ENCODE results near the gene AGRN. TPM values are rescaled to one million over a fixed set of nuclear protein-coding genes. Genes with fewer than 3 reads are reported as not detected.

AGRN gene
- 374 TPM for total RNA-seq (ENCODE audit: unreplicated experiment)
- long read RNA-seq, partial matches to known transcripts: 2 of 2 reads
- long read RNA-seq, other reads (novel, unspliced or antisense): 0 of 2 reads

DNA sequence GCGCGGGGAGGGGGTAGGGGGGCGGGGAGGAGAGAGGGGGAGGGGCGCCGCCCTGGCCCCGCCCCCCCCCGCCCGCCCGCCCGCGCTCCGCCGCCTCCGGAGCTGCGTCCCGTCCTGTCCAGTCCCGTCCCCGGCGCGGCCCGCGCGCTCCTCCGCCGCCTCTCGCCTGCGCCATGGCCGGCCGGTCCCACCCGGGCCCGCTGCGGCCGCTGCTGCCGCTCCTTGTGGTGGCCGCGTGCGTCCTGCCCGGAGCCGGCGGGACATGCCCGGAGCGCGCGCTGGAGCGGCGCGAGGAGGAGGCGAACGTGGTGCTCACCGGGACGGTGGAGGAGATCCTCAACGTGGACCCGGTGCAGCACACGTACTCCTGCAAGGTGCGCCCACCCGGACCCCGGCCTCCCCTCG, at the start of gene AGRN:
Gene AGRN, plus strand, starts transcription at position 121 of the 405 bp plus-strand sequence. Its CDS starts 53 bp downstream, at position 174.
- peaks cover 14% of the 10 kb centered on the region for H3K27me3 Mint-ChIP-seq (ENCODE audit: unreplicated experiment)
- H3K9me3 Mint-ChIP-seq (ENCODE audit: unreplicated experiment): no peaks in the 10 kb centered on the region
- H3K4me3 Mint-ChIP-seq (ENCODE audit: unreplicated experiment): peak within 1 kb of the TSS; percentile 69
- H3K36me3 Mint-ChIP-seq (ENCODE audit: low read depth, unreplicated experiment): peaks cover 4% of the 10 kb centered on the region
- TF ChIP-seq, protein P1, sequence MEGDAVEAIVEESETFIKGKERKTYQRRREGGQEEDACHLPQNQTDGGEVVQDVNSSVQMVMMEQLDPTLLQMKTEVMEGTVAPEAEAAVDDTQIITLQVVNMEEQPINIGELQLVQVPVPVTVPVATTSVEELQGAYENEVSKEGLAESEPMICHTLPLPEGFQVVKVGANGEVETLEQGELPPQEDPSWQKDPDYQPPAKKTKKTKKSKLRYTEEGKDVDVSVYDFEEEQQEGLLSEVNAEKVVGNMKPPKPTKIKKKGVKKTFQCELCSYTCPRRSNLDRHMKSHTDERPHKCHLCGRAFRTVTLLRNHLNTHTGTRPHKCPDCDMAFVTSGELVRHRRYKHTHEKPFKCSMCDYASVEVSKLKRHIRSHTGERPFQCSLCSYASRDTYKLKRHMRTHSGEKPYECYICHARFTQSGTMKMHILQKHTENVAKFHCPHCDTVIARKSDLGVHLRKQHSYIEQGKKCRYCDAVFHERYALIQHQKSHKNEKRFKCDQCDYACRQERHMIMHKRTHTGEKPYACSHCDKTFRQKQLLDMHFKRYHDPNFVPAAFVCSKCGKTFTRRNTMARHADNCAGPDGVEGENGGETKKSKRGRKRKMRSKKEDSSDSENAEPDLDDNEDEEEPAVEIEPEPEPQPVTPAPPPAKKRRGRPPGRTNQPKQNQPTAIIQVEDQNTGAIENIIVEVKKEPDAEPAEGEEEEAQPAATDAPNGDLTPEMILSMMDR (IDR thresholded peaks at IDR 0.05; ENCODE audit: unreplicated experiment): no peak
- peaks cover 17% of the 10 kb centered on the region for H3K4me1 Mint-ChIP-seq (ENCODE audit: unreplicated experiment)
- DNase-seq (ENCODE audit: low spot score): no peak
- no peak within 1 kb of the TSS for H3K27ac Mint-ChIP-seq (ENCODE audit: unreplicated experiment)

DNA sequence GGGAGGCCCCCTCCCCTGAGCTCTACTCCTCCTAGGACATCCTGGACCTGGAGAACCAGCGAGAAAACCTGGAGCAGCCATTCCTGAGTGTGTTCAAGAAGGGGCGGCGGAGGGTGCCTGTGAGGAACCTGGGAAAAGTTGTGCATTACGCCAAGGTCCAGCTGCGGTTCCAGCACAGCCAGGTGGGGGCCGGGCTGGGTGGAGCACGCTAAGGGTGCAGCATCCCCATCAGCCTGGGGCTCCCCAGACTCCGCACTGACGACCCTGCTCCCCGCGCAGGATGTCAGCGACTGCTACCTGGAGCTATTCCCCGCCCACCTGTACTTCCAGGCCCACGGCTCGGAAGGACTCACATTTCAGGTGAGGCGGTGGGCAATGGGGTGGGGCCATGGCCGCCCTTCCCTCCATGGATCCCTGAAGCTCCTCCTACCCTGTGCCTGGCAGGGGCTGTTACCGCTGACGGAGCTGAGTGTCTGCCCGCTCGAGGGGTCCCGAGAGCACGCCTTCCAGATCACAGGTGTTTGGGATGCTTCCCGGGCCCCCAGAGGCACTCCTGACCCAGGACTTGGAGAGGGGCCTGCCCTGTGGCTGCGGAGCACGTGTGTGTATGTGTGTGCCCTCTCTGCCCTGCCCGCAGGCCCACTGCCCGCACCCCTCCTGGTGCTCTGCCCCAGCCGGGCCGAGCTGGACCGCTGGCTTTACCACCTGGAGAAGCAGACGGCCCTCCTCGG, 49.5 kb upstream of the AGRN start:
- peaks cover 21% of the 10 kb centered on the region for H3K27me3 Mint-ChIP-seq (ENCODE audit: unreplicated experiment)
- DNase-seq (ENCODE audit: low spot score): no peak
- no peaks in the 10 kb centered on the region for H3K36me3 Mint-ChIP-seq (ENCODE audit: low read depth, unreplicated experiment)
- H3K4me1 Mint-ChIP-seq (ENCODE audit: unreplicated experiment): no peaks in the 10 kb centered on the region
- TF ChIP-seq, protein P1 (IDR thresholded peaks at IDR 0.05; ENCODE audit: unreplicated experiment): no peak
- no peak overlapping the region for H3K4me3 Mint-ChIP-seq (ENCODE audit: unreplicated experiment)
- no peaks in the 10 kb centered on the region for H3K9me3 Mint-ChIP-seq (ENCODE audit: unreplicated experiment)
- H3K27ac Mint-ChIP-seq (ENCODE audit: unreplicated experiment): no peak overlapping the region

DNA sequence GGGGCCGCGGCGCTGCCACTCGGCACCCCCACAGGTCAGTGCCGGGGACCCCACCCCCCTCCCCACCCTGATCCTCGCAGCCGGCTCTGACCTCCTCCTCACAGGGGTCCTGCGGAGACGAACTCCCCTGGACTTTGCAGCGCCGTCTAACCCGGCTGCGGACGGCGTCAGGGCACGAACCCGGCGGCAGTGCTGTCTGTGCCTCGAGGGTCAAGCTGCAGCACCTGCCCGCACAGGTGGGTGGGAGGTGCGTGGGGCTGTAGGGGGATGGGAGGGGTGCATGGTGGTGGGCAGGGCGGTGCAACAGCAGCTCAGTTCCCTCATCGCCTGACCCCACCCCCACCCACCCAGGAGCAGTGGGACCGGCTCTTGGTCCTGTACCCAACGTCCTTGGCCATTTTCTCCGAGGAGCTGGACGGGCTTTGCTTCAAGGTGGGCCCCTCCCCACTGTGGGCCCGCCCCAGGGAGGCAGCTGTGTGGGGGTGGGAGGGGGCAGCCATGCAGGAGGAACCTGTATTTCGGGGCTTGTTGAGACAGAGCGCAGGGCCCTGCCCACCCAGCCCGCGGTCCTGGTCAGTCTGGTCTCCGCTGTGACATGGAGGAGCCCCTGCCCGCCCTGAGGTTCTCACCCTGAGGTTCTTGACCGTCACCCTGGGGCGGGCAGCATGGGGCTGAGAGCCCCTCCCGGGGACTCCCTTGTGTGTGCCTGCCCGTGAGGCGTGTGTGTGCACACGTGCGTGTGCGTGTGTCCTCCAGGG, 48.8 kb upstream of the AGRN start:
- peaks cover 24% of the 10 kb centered on the region for H3K27me3 Mint-ChIP-seq (ENCODE audit: unreplicated experiment)
- no peak for DNase-seq (ENCODE audit: low spot score)
- no peaks in the 10 kb centered on the region for H3K4me1 Mint-ChIP-seq (ENCODE audit: unreplicated experiment)
- TF ChIP-seq, protein P1 (IDR thresholded peaks at IDR 0.05; ENCODE audit: unreplicated experiment): no peak
- H3K4me3 Mint-ChIP-seq (ENCODE audit: unreplicated experiment): no peak overlapping the region
- H3K9me3 Mint-ChIP-seq (ENCODE audit: unreplicated experiment): no peaks in the 10 kb centered on the region
- H3K36me3 Mint-ChIP-seq (ENCODE audit: low read depth, unreplicated experiment): no peaks in the 10 kb centered on the region
- no peak overlapping the region for H3K27ac Mint-ChIP-seq (ENCODE audit: unreplicated experiment)

DNA sequence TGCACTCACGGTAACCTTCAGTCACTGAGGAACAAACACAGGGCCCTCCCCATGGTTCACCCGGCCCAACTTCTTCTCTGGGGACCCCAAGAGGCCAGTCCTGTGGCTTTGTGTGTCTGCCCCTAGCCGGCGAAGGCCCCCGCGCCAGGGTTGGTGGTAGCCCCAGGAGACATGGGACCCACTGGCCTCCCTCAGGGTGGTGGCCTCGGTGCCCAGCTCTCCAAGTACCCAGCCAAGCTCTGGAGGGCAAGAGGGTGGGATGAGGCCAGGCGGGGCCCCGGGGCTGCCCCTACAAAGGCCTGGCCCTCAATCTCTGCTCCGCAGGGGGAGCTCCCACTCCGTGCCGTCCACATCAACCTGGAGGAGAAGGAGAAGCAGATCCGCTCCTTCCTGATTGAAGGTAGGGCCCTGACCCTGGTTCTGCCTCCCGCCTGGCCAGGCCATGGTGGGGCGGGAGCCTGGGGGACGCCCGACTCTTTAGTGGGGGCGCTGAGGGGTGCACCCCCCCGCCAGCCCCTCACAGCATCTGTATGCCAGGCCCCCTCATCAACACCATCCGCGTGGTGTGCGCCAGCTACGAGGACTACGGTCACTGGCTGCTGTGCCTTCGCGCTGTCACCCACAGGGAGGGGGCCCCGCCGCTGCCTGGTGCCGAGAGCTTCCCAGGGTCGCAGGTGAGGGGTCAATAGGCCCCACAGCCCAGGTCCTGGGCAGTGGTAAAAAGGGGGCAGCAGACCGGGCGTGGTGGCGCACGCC, 48.0 kb upstream of the AGRN start:
- Mint-ChIP-seq H3K36me3 (ENCODE audit: low read depth, unreplicated experiment) (no peaks in the 10 kb centered on the region), H3K4me1 (ENCODE audit: unreplicated experiment) (no peaks in the 10 kb centered on the region), H3K27me3 (ENCODE audit: unreplicated experiment) (peaks cover 24% of the 10 kb centered on the region), H3K4me3 (ENCODE audit: unreplicated experiment) (no peak overlapping the region), H3K9me3 (ENCODE audit: unreplicated experiment) (no peaks in the 10 kb centered on the region), H3K27ac (ENCODE audit: unreplicated experiment) (no peak overlapping the region)
- TF ChIP-seq, protein P1 (IDR thresholded peaks at IDR 0.05; ENCODE audit: unreplicated experiment): no peak
- peak; percentile 7 for DNase-seq (ENCODE audit: low spot score)

All from endothelial cell (in vitro differentiated cells).